Measurements from ENCODE around the gene AOPEP. TPM values are rescaled to one million over a fixed set of nuclear protein-coding genes. Genes with fewer than 3 reads are reported as not detected.

The AOPEP gene
- total RNA-seq, 2 experiments from 2014 or later: 6.9 to 7.0 TPM

DNA sequence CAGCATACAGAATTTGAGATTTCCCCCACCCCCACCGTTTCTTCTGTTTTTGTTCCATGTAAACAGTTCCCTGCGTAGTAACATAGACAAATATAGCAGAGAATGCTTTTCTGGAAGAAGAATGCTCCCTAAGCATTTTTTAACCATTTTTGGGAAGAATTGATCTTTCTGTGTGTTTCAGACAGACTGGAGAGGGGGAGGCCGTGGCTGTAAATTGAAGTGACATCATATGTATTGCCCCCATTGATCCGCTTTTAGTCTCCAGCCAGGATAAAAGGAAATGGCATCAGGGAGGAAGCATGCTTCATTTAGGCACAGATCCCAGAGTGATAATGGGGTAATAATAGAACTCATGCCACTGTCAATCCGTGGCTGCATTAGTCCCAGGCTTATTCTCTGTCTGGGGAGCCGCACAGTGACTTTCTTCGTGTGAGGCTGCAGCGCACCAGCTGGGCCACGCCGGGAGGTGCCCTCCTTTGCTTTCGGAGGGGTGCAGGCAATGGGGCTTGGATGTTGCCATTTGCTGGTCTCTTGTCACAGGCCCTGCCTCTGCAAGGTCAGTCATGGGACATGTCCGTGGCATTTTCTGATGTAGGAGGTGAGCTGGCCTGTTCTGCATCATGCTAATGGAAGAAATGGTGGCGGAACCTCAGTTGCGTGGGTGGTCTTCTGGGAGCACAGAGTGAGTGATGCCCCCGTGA lies 329.5 kb downstream of the AOPEP start:
- DNase-seq (no peak), ATAC-seq (ENCODE audit: poor library complexity) (no peak)
- Mint-ChIP-seq H3K4me1 (ENCODE audit: low read depth) (no peaks in the 10 kb centered on the region), H3K27me3 (peaks cover 4% of the 10 kb centered on the region), H3K36me3 (ENCODE audit: low read depth) (no peaks in the 10 kb centered on the region), H3K27ac (no peak overlapping the region), H3K9me3 (no peaks in the 10 kb centered on the region), H3K4me3 (no peak overlapping the region)
- Histone ChIP-seq H3K27me3 (ENCODE audit: control insufficient read depth in 1 of 2, insufficient read depth in 2 of 2, low read length in 2 of 2) (no peaks in the 10 kb centered on the region), H3K4me3 (ENCODE audit: low read length) (no peak overlapping the region), H3K27ac (ENCODE audit: low read depth in 1 of 2, low read length in 2 of 2) (no peak overlapping the region), H3K36me3 (ENCODE audit: insufficient read depth, low read length) (no peaks in the 10 kb centered on the region), H3K9me3 (ENCODE audit: control insufficient read depth in 1 of 2, insufficient read depth in 1 of 2, low read length in 2 of 2) (no peaks in the 10 kb centered on the region), H3K4me1 (ENCODE audit: insufficient read depth, low read length) (no peaks in the 10 kb centered on the region)
- ChIA-PET CTCF (no interaction called here), POLR2A (no interaction called here)
- intact Hi-C loops (cut with DNase I, micrococcal nuclease): no loop called here
- TF ChIP-seq, protein P1, sequence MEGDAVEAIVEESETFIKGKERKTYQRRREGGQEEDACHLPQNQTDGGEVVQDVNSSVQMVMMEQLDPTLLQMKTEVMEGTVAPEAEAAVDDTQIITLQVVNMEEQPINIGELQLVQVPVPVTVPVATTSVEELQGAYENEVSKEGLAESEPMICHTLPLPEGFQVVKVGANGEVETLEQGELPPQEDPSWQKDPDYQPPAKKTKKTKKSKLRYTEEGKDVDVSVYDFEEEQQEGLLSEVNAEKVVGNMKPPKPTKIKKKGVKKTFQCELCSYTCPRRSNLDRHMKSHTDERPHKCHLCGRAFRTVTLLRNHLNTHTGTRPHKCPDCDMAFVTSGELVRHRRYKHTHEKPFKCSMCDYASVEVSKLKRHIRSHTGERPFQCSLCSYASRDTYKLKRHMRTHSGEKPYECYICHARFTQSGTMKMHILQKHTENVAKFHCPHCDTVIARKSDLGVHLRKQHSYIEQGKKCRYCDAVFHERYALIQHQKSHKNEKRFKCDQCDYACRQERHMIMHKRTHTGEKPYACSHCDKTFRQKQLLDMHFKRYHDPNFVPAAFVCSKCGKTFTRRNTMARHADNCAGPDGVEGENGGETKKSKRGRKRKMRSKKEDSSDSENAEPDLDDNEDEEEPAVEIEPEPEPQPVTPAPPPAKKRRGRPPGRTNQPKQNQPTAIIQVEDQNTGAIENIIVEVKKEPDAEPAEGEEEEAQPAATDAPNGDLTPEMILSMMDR (IDR thresholded peaks at IDR 0.05): no peak

GRCh38 chr9:95057101-95057500 lies 330.6 kb downstream of the AOPEP start:
- intact Hi-C loops (cut with DNase I, micrococcal nuclease): no loop called here
- H3K27me3 ChIP-seq (ENCODE audit: control insufficient read depth in 1 of 2, insufficient read depth in 2 of 2, low read length in 2 of 2): no peaks in the 10 kb centered on the region
- H3K4me3 ChIP-seq (ENCODE audit: low read length): no peak overlapping the region
- H3K36me3 ChIP-seq (ENCODE audit: insufficient read depth, low read length): no peaks in the 10 kb centered on the region
- no peaks in the 10 kb centered on the region for H3K4me1 Mint-ChIP-seq (ENCODE audit: low read depth)
- no peak for DNase-seq
- H3K4me1 ChIP-seq (ENCODE audit: insufficient read depth, low read length): no peaks in the 10 kb centered on the region
- no peaks in the 10 kb centered on the region for H3K9me3 Mint-ChIP-seq
- H3K27ac Mint-ChIP-seq: no peak overlapping the region
- H3K27me3 Mint-ChIP-seq: no peaks in the 10 kb centered on the region
- no peaks in the 10 kb centered on the region for H3K36me3 Mint-ChIP-seq (ENCODE audit: low read depth)
- ChIA-PET POLR2A (no interaction called here), CTCF (no interaction called here)
- no peak for ATAC-seq (ENCODE audit: poor library complexity)
- no peak overlapping the region for H3K27ac ChIP-seq (ENCODE audit: low read depth in 1 of 2, low read length in 2 of 2)
- H3K9me3 ChIP-seq (ENCODE audit: control insufficient read depth in 1 of 2, insufficient read depth in 1 of 2, low read length in 2 of 2): no peaks in the 10 kb centered on the region
- no peak overlapping the region for H3K4me3 Mint-ChIP-seq
- TF ChIP-seq, protein P1 (IDR thresholded peaks at IDR 0.05): no peak

- Mint-ChIP-seq H3K27ac (no peak overlapping the region), H3K27me3 (no peaks in the 10 kb centered on the region), H3K4me3 (no peak overlapping the region), H3K4me1 (ENCODE audit: low read depth) (no peaks in the 10 kb centered on the region), H3K9me3 (no peaks in the 10 kb centered on the region), H3K36me3 (ENCODE audit: low read depth) (no peaks in the 10 kb centered on the region)
- intact Hi-C loops (cut with DNase I, micrococcal nuclease): no loop called here
- POLR2A ChIA-PET: no interaction called here
- ATAC-seq (ENCODE audit: poor library complexity) (no peak), DNase-seq (no peak)
- Histone ChIP-seq H3K27ac (ENCODE audit: low read depth in 1 of 2, low read length in 2 of 2) (no peak overlapping the region), H3K4me3 (ENCODE audit: low read length) (no peak overlapping the region), H3K9me3 (ENCODE audit: control insufficient read depth in 1 of 2, insufficient read depth in 1 of 2, low read length in 2 of 2) (no peaks in the 10 kb centered on the region), H3K36me3 (ENCODE audit: insufficient read depth, low read length) (no peaks in the 10 kb centered on the region), H3K27me3 (ENCODE audit: control insufficient read depth in 1 of 2, insufficient read depth in 2 of 2, low read length in 2 of 2) (no peaks in the 10 kb centered on the region), H3K4me1 (ENCODE audit: insufficient read depth, low read length) (no peaks in the 10 kb centered on the region)
- CTCF ChIA-PET: no interaction called here
- TF ChIP-seq, protein P1 (IDR thresholded peaks at IDR 0.05): no peak
Observed at GRCh38 chr9:95058121-95058785, 331.8 kb downstream of the AOPEP start.

Data from CD4-positive, alpha-beta T cell (primary cell).